HepG2 (cell line): Measurements from ENCODE around the gene ARL2. TPM values are rescaled to one million over a fixed set of nuclear protein-coding genes. Genes with fewer than 3 reads are reported as not detected.

Experiments used
- AHDC1 ChIP-seq: sonication (generic); formaldehyde crosslinking; IDR thresholded peaks from 2 replicates; pipeline ENCODE4 v1.5.1; 2020; ENCODE audit warnings: mild to moderate bottlenecking, missing genetic modification reagents, borderline replicate concordance
- ASH2L ChIP-seq: fragments of 300-600, 200-600 bp; sonication (generic); IDR thresholded peaks from 2 replicates; pipeline ENCODE4 v1.7.0; 2017; ENCODE audit warnings: low read depth, mild to moderate bottlenecking, moderate library complexity, mixed read lengths, low read length; ENCODE audit not compliant: insufficient read length
- BCLAF1 ChIP-seq: fragments of 450-650 bp; IDR thresholded peaks from 2 replicates; pipeline ENCODE4 v1.6.1; 2017; ENCODE audit warnings: mild to moderate bottlenecking
- CCDC6 ChIP-seq: sonication (generic); formaldehyde crosslinking; IDR thresholded peaks from 2 replicates; pipeline ENCODE4 v1.8.1; 2022; ENCODE audit warnings: mild to moderate bottlenecking, missing genetic modification reagents, moderate library complexity
- CENPBD1 ChIP-seq: sonication (generic); formaldehyde crosslinking; IDR thresholded peaks from 2 replicates; pipeline ENCODE4 v1.8.0; 2022; ENCODE audit warnings: missing genetic modification reagents, low read depth, mild to moderate bottlenecking, borderline replicate concordance
- FOXA3 ChIP-seq: IDR thresholded peaks from 2 replicates; pipeline ENCODE4 v1.6.1; 2016; ENCODE audit warnings: missing genetic modification reagents, missing compliant biosample characterization
- MLX ChIP-seq: IDR thresholded peaks from 2 replicates; pipeline ENCODE4 v1.6.1; 2016
- NBN ChIP-seq: fragments of 450-650 bp; conservative IDR thresholded peaks from 2 replicates; pipeline ENCODE4 v1.6.1; 2017
- NKX3-1 ChIP-seq: sonication (generic); formaldehyde crosslinking; IDR thresholded peaks from 2 replicates; pipeline ENCODE4 v1.5.0; 2020; ENCODE audit warnings: missing genetic modification reagents
- NR3C1 ChIP-seq: sonication (generic); formaldehyde crosslinking; IDR thresholded peaks from 2 replicates; pipeline ENCODE4 v1.4.0; 2020; ENCODE audit warnings: missing genetic modification reagents
- PPARG ChIP-seq: conservative IDR thresholded peaks from 2 replicates; pipeline ENCODE4 v1.6.1; 2016; ENCODE audit warnings: missing biosample characterization, missing genetic modification reagents
- SIX1 ChIP-seq: sonication (generic); formaldehyde crosslinking; IDR thresholded peaks from 2 replicates; pipeline ENCODE4 v1.4.0; 2020; ENCODE audit warnings: missing genetic modification reagents, borderline replicate concordance
- TP53 ChIP-seq: sonication (generic); formaldehyde crosslinking; conservative IDR thresholded peaks from 2 replicates; pipeline ENCODE4 v1.4.0; 2020; ENCODE audit warnings: missing genetic modification reagents
- ZNF256 ChIP-seq: sonication (generic); formaldehyde crosslinking; conservative IDR thresholded peaks from 2 replicates; pipeline ENCODE4 v1.4.0; 2020; ENCODE audit warnings: missing genetic modification reagents
- ZNF275 ChIP-seq: sonication (generic); formaldehyde crosslinking; IDR thresholded peaks from 2 replicates; pipeline ENCODE4 v1.8.0; 2022; ENCODE audit warnings: missing genetic modification reagents, mild to moderate bottlenecking, inconsistent platforms, borderline replicate concordance
- polyA plus RNA-seq, 8 experiments: library from polyadenylated mRNA; depleted of rRNA in 3 of 8; stranded (reverse) in 7 of 8; unstranded in 1 of 8; fragments of >200 nt; fragmentation: Illumina TruSeq in 4 of 8; extraction: Trizol in 4 of 8; gene quantifications; 2 replicates each; pipeline versions ENCODE4 v1.2.1 to v1.2.3, GENCODE V29; 2011 to 2016; ENCODE audit warnings: low read depth in 4 of 8, missing spikeins in 1 of 8, mixed read lengths in 1 of 8; ENCODE audit not compliant: insufficient read depth in 1 of 8
- total RNA-seq, 5 experiments: library from RNA; depleted of rRNA; stranded (reverse); fragments of >200 nt; fragmentation: Illumina TruSeq; extraction: Trizol; gene quantifications; 2 replicates each; pipeline ENCODE4 v1.2.3, GENCODE V29; 2016; ENCODE audit warnings: low read depth in 1 of 5

The ARL2 gene
- total and polyA plus RNA-seq, 2 of the 13 experiments (the other 11 are each of a cell fraction or from before 2014, with no cell fraction given), result 82.9 to 84.4 TPM

GRCh38 chr11:65013888-65014725, at the start of gene ARL2 (continued):
- TF ChIP-seq ZNF256 (CRISPR knock-in tag) (no peak), TP53 (CRISPR knock-in tag) (no peak), CENPBD1 (CRISPR knock-in tag) (no peak), AHDC1 (CRISPR knock-in tag) (no peak), ASH2L (peak; percentile 62), NBN (no peak), SIX1 (CRISPR knock-in tag) (no peak), CCDC6 (CRISPR knock-in tag) (peak; percentile 81), FOXA3 (CRISPR knock-in tag) (no peak; the same call in 1 of the 2 replicates), ZNF275 (peak; percentile 65; the same call in 1 of the 2 replicates), BCLAF1 (no peak), MLX (CRISPR knock-in tag) (no peak; the same call in 1 of the 2 replicates), NKX3-1 (CRISPR knock-in tag) (peak; percentile 12; the same call in 1 of the 2 replicates), NR3C1 (CRISPR knock-in tag) (no peak), PPARG (no peak)
